CD4-positive, CD25-positive, alpha-beta regulatory T cell (primary cell): Measurements from ENCODE around the gene ESRRA. TPM values are rescaled to one million over a fixed set of nuclear protein-coding genes. Genes with fewer than 3 reads are reported as not detected.

Experiments
- ATAC-seq, 2 donors: fragments of 150-1000 bp; cut with Tn5 transposase; one replicate each; pipeline ENCODE4 v1.10.0; 2021; ENCODE audit warnings: low read depth in 2 of 2, moderate number of reproducible peaks in 2 of 2, moderate library complexity in 1 of 2
- DNase-seq, 3 donors: peaks; one replicate each; pipeline versions ENCODE4 v3.0.0 to v3.0.0-alpha.2; 2012 to 2022; ENCODE audit warnings: mixed read lengths in 1 of 3
- H3K27ac ChIP-seq: one replicate; pipeline ENCODE4 v1.7.0; 2013; ENCODE audit warnings: mild to moderate bottlenecking, low read length; ENCODE audit not compliant: insufficient read depth, poor library complexity, severe bottlenecking
- H3K27me3 ChIP-seq: one replicate; pipeline ENCODE4 v1.7.0; 2013; ENCODE audit warnings: low read length; ENCODE audit not compliant: control insufficient read depth, insufficient read depth
- H3K36me3 ChIP-seq: one replicate; pipeline ENCODE4 v1.7.0; 2013; ENCODE audit warnings: mild to moderate bottlenecking, low read length, moderate library complexity; ENCODE audit not compliant: control insufficient read depth, insufficient read depth
- H3K4me1 ChIP-seq: 2 replicates; pipeline ENCODE4 v1.7.0; 2013; ENCODE audit warnings: mild to moderate bottlenecking, low read length; ENCODE audit not compliant: insufficient read depth, control insufficient read depth, poor library complexity, severe bottlenecking
- H3K4me3 ChIP-seq: one replicate; pipeline ENCODE4 v1.7.0; 2013; ENCODE audit warnings: low read depth, mild to moderate bottlenecking, low read length, moderate library complexity
- H3K9me3 ChIP-seq, 2 experiments: 1 replicate in 1 of 2; 2 replicates in 1 of 2; pipeline ENCODE4 v1.7.0; 2013; ENCODE audit warnings: low read length in 2 of 2, mild to moderate bottlenecking in 1 of 2, moderate library complexity in 1 of 2; ENCODE audit not compliant: control insufficient read depth in 2 of 2
- H3K27ac Mint-ChIP-seq, 3 donors: one replicate each; pipeline ENCODE4 v1.8.0; 2020 to 2022; ENCODE audit warnings: mild to moderate bottlenecking in 3 of 3, mixed read lengths in 3 of 3, moderate library complexity in 2 of 3
- H3K27me3 Mint-ChIP-seq: one replicate; pipeline ENCODE4 v1.8.0; 2022; ENCODE audit warnings: mild to moderate bottlenecking, mixed read lengths
- H3K36me3 Mint-ChIP-seq: one replicate; pipeline ENCODE4 v1.8.0; 2020; ENCODE audit warnings: mixed read lengths
- H3K4me1 Mint-ChIP-seq, 4 donors: one replicate each; pipeline ENCODE4 v1.8.0; 2020 to 2022; ENCODE audit warnings: mixed read lengths in 4 of 4, mild to moderate bottlenecking in 1 of 4
- H3K4me3 Mint-ChIP-seq, 4 donors: one replicate each; pipeline ENCODE4 v1.8.0; 2020 to 2022; ENCODE audit warnings: mild to moderate bottlenecking in 4 of 4, mixed read lengths in 4 of 4, moderate library complexity in 3 of 4
- H3K9me3 Mint-ChIP-seq, 7 donors: one replicate each; pipeline ENCODE4 v1.8.0; 2020 to 2022; ENCODE audit warnings: mixed read lengths in 7 of 7, mild to moderate bottlenecking in 3 of 7, moderate library complexity in 2 of 7
- polyA plus RNA-seq, 4 donors: library from polyadenylated mRNA; unstranded; fragments of 300-500 nt; fragmentation: Illumina TruSeq; gene quantifications; one replicate each; pipeline ENCODE4 v1.2.3, GENCODE V29; 2021
- total RNA-seq: library from RNA; stranded (reverse); gene quantifications from one replicate; pipeline ENCODE4 v1.2.3, GENCODE V29; 2022

The ESRRA gene
- total and polyA plus RNA-seq, 5 donors from 2014 or later, result 6.0 to 28.6 (median 6.6) TPM

DNA sequence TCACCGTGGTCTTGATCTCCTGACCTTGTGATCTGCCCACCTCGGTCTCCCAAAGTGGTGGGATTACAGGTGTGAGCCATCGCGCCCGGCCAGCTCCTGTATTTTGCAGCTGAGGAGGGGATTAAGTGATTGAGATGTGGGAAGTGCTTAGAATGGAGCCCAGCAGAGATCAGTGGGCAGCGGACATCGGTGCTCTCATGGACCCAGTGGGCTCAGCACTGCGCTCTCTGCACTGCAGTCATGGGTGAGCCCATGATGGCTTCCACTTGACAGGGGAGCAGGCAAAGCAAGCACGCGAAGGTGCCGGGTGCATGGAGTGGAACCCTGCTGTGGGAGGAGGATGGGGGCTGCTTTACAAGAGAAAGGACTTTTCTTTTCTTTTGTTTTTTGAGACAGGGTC lies 25.6 kb downstream of the ESRRA start:
- Mint-ChIP-seq H3K27me3 (no peaks in the 10 kb centered on the region), H3K4me3 (no peak overlapping the region), H3K9me3 (no peaks in the 10 kb centered on the region), H3K36me3 (no peaks in the 10 kb centered on the region), H3K4me1 (peaks cover 0 to 7% (median 6%) of the 10 kb centered on the region in 4 donors), H3K27ac (peak overlapping the region in 1 of 3 donors; percentile 66)
- H3K9me3 ChIP-seq, result no peaks in the 10 kb centered on the region
- no peak for DNase-seq
- H3K27me3 ChIP-seq, result no peaks in the 10 kb centered on the region
- H3K36me3 ChIP-seq, result peaks cover 6% of the 10 kb centered on the region
- ATAC-seq, result no peak
- H3K27ac ChIP-seq, result no peak overlapping the region
- H3K4me3 ChIP-seq, result no peak overlapping the region
- peaks cover 8% of the 10 kb centered on the region for H3K4me1 ChIP-seq

DNA sequence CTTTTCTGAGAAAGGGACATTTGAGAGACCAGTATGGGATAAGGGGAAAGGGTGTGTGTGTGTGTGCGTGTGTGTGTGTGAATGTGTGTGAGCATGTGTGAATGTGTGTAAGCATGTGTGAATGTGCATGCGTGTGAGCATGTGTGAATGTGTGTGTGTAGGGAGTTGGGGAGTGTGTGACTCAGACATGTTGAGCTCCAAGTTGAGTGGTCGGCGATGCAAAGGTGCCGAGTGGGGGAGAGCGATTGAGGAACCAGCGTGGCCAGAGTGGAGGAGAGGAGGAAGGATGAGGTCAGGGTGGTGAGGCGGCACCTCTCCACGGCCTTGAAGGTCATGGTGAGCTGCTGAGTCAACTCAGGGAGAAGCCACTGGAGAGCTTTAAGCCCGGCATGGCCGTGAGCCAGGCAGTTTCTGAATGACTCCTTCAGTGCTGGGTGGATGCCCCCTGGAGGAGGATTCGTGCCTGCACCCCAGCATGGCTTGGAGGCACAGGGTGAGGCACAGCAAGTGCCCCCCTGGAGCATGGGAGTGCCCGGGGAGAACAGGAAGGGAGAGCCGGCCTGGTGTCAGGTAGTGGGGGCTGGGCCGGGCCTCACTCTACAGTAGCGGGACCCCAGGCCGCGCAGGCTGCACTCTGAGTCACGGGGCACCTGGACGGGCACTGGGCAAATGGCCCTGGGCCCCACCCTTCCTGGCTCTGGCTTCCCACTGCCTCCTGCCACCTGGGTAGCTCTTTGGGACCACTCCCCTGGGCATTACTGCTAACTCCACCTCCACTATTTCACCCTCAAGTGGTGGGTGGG lies 26.4 kb downstream of the ESRRA start:
- DNase-seq (peak; percentile 42 to 82 (median 60)), ATAC-seq (peak; percentile 71 to 80)
- Mint-ChIP-seq H3K27ac (peak overlapping the region in 2 of 3 donors; percentile 28 to 66), H3K36me3 (no peaks in the 10 kb centered on the region), H3K27me3 (no peaks in the 10 kb centered on the region), H3K9me3 (no peaks in the 10 kb centered on the region), H3K4me3 (peak overlapping the region in 2 of 4 donors; percentile 39 to 42), H3K4me1 (peaks cover 0 to 7% (median 6%) of the 10 kb centered on the region in 4 donors)
- no peaks in the 10 kb centered on the region for H3K27me3 ChIP-seq
- peaks cover 6% of the 10 kb centered on the region for H3K36me3 ChIP-seq
- H3K9me3 ChIP-seq, result no peaks in the 10 kb centered on the region
- H3K4me3 ChIP-seq, result no peak overlapping the region
- peaks cover 8% of the 10 kb centered on the region for H3K4me1 ChIP-seq
- no peak overlapping the region for H3K27ac ChIP-seq

DNA sequence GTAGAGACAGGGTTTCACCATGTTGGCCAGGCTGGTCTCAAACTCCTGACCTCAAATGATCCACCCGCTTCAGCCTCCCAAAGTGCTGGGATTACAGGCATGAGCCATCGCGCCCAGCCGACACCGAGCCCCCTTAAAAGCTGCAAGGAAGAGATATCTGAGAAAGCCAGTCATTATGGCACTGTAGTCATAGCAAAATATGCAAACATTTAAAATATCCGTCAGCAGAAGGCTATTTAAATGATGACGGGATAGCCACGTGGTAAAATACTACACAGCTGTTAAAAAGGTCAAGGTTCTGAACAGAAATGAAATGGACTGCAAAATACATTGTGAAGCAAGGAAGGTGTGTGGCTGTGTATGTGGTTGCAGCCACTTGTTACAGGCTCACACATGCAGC lies 28.2 kb downstream of the ESRRA start:
- Mint-ChIP-seq H3K27ac (peak overlapping the region in 1 of 3 donors; percentile 9), H3K9me3 (no peaks in the 10 kb centered on the region), H3K4me3 (peak overlapping the region in 1 of 4 donors; percentile 68), H3K4me1 (peaks cover 0 to 18% (median 14%) of the 10 kb centered on the region in 4 donors), H3K27me3 (no peaks in the 10 kb centered on the region), H3K36me3 (peaks cover 4% of the 10 kb centered on the region)
- DNase-seq (no peak), ATAC-seq (no peak)
- Histone ChIP-seq H3K4me3 (no peak overlapping the region), H3K36me3 (peaks cover 6% of the 10 kb centered on the region), H3K9me3 (no peaks in the 10 kb centered on the region), H3K27me3 (no peaks in the 10 kb centered on the region), H3K27ac (no peak overlapping the region), H3K4me1 (peaks cover 8% of the 10 kb centered on the region)

DNA sequence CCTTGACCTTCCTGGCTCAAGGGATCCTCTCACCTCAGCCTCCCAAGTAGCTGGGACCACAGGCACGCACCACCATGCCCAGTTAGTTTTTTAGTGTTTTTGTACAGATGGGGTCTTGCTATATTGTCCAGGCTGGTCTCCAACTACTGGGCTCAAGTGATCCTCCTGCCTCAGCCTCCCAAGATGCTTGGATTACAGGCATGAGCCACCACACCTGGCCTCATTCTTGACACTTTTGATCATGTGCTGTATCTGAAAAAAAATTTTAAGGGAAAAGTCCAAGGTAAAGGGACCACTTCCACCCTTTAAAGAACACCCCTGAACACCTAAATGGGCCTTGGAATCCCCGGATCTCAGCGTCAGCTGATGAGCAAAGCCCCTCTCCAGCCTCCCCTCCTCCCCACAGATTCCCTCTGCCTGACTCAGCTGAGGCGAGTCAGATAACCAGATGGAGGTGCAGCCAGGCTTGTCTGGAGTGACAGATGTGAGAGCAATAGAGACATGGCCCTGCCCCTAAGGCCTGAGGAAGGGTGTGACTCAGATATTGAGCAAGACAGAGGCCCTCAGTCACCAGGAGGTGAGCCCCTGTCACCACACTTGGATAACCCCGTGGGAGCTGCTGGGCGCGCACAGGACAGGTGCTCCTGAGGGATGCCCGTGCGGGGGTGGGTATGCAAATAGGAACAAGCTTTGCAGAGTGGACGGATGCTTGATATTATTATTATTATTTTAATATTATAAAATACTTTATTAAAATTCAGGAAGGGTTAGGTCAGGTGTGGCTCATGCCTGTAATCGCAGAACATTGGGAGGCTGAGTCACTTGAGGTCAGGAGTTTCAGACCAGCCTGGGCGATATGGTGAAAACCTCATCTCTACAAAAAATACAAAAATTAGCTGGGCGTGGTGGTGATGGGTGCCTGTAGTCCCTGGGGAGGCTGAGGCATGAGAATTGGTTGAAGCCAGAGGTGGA lies 29.7 kb downstream of the ESRRA start:
- Mint-ChIP-seq H3K27me3 (no peaks in the 10 kb centered on the region), H3K4me1 (peaks cover 0 to 33% (median 24%) of the 10 kb centered on the region in 4 donors)
- peak in 1 of 3 donors; percentile 27 for DNase-seq

DNA sequence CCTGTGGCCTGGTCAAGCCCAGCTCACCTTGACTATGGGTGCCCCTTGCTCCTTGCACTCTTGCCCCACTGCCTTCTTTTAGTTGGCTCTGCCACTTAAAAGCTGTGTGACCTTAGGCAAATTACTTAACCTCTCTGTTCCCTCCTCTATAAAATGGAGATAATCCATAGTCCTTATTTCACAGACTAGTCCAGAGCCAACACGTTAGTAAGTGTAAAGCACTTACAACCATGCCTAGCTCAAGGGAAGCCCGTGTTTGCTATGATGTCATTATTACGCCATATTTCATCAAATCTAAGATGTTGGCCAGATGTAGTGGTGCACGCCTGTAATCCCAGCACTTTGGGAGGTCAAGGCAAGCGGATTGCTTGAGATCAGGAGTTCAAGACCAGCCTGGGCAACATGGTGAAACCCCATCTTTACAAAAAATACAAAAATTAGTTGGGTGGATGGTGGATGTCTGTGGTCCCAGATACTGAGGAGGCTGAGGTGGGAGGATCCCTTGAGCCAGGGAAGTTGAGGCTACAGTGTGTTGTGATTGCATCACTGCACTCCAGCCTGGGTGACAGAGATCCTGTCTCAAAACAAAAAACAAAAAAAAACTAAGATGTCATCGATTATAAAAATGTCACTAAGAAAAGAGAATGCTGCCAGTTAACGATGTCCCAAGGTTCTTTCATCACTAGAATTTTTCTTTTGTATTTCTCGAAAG lies 32.4 kb downstream of the ESRRA start:
- H3K4me1 Mint-ChIP-seq, result peaks cover 0 to 50% (median 25%) of the 10 kb centered on the region in 4 donors
- H3K9me3 ChIP-seq, result no peaks in the 10 kb centered on the region
- DNase-seq (no peak), ATAC-seq (no peak)
- no peak overlapping the region for H3K4me3 ChIP-seq
- H3K4me3 Mint-ChIP-seq, result peak overlapping the region; percentile 47 to 65 (median 51)
- H3K27ac ChIP-seq, result no peak overlapping the region
- peaks cover 4% of the 10 kb centered on the region for H3K36me3 Mint-ChIP-seq
- H3K9me3 Mint-ChIP-seq, result no peaks in the 10 kb centered on the region
- H3K27ac Mint-ChIP-seq, result peak overlapping the region in 2 of 3 donors; percentile 46 to 95
- H3K36me3 ChIP-seq, result peaks cover 9% of the 10 kb centered on the region
- H3K4me1 ChIP-seq, result peaks cover 35% of the 10 kb centered on the region
- no peaks in the 10 kb centered on the region for H3K27me3 ChIP-seq
- no peaks in the 10 kb centered on the region for H3K27me3 Mint-ChIP-seq

More for the DNA sequence above, 29.7 kb downstream of the ESRRA start:
- Histone ChIP-seq H3K9me3 (no peaks in the 10 kb centered on the region), H3K4me1 (peaks cover 18% of the 10 kb centered on the region), H3K36me3 (peaks cover 9% of the 10 kb centered on the region), H3K27me3 (no peaks in the 10 kb centered on the region), H3K27ac (no peak overlapping the region), H3K4me3 (no peak overlapping the region)
- peak in 1 of 2 donors; percentile 8 for ATAC-seq
- H3K36me3 Mint-ChIP-seq, result peaks cover 4% of the 10 kb centered on the region
- H3K9me3 Mint-ChIP-seq, result no peaks in the 10 kb centered on the region
- H3K27ac Mint-ChIP-seq, result no peak overlapping the region
- no peak overlapping the region for H3K4me3 Mint-ChIP-seq

DNA sequence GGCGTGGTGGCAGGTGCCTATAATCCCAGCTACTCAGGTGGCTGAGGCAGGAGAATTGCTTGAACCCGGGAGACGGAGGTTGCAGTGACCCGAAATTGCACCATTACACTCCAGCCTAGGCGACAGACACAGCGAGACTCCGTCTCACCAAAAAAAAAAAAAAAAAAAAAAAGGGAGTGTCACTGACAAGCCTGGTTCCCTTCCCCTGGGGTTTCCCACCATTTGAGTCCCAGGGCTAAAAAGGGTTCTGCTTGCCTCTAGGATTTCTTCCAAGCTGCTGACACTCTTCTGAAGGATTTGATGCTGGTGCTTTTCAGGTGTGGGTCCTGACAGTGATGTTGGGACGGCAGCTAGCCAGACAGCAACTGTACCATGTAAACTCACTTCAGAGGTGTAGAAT lies 33.4 kb downstream of the ESRRA start:
- no peak for ATAC-seq
- peaks cover 14% of the 10 kb centered on the region for H3K36me3 ChIP-seq
- peak overlapping the region; percentile 80 to 95 (median 88) for H3K4me3 Mint-ChIP-seq
- no peaks in the 10 kb centered on the region for H3K9me3 ChIP-seq
- peak overlapping the region; percentile 78 to 96 (median 95) for H3K27ac Mint-ChIP-seq
- H3K27ac ChIP-seq, result peak overlapping the region; percentile 92
- H3K4me3 ChIP-seq, result no peak overlapping the region
- no peak for DNase-seq
- peaks cover 36% of the 10 kb centered on the region for H3K4me1 ChIP-seq
- H3K9me3 Mint-ChIP-seq, result no peaks in the 10 kb centered on the region
- peaks cover 0 to 52% (median 25%) of the 10 kb centered on the region in 4 donors for H3K4me1 Mint-ChIP-seq
- no peaks in the 10 kb centered on the region for H3K27me3 ChIP-seq
- peaks cover 4% of the 10 kb centered on the region for H3K36me3 Mint-ChIP-seq
- H3K27me3 Mint-ChIP-seq, result no peaks in the 10 kb centered on the region

DNA sequence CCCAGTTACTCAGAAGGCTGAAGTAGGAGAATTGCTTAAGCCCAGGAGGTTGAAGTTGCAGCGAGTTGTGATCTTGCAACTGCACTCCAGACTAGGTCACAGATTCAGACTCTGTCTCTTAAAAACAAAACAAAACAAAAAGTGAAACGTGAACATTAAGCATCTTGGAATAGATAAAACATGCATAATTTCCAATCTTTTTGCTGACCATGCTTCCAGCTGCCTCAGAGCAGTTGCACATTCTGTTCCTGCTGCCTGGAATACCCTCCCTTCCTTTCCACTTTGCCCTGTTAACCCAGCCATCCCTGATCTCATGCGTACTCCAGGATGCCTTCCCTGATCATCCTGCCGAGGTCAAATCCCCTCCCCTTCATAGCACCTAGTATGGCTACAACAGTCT lies 34.0 kb downstream of the ESRRA start:
- peak overlapping the region; percentile 95 to 97 (median 96) for H3K27ac Mint-ChIP-seq
- ATAC-seq (no peak), DNase-seq (peak in 1 of 3 donors; percentile 36)
- Histone ChIP-seq H3K27ac (peak overlapping the region; percentile 92), H3K4me3 (peak overlapping the region; percentile 68), H3K9me3 (no peaks in the 10 kb centered on the region), H3K4me1 (peaks cover 36% of the 10 kb centered on the region), H3K36me3 (peaks cover 18% of the 10 kb centered on the region), H3K27me3 (no peaks in the 10 kb centered on the region)
- peaks cover 0 to 52% (median 25%) of the 10 kb centered on the region in 4 donors for H3K4me1 Mint-ChIP-seq
- peaks cover 4% of the 10 kb centered on the region for H3K36me3 Mint-ChIP-seq
- H3K9me3 Mint-ChIP-seq, result no peaks in the 10 kb centered on the region
- H3K27me3 Mint-ChIP-seq, result no peaks in the 10 kb centered on the region
- H3K4me3 Mint-ChIP-seq, result peak overlapping the region; percentile 80 to 95 (median 88)
